H9 (cell line): ENCODE measurements around the gene L1CAM. TPM values are rescaled to one million over a fixed set of nuclear protein-coding genes. Genes with fewer than 3 reads are reported as not detected.

Experiments
- DNase-seq: peaks from one replicate; pipeline ENCODE4 v3.0.0-alpha.2; 2017
- H2AFZ ChIP-seq: one replicate; pipeline ENCODE4 v1.6.1; 2013; ENCODE audit warnings: mild to moderate bottlenecking, low read length, control low read depth, moderate library complexity
- H2AK5ac ChIP-seq: 2 replicates; pipeline ENCODE4 v1.6.1; 2013; ENCODE audit warnings: low read length, control low read depth, mixed read lengths; ENCODE audit not compliant: insufficient read length
- H2BK120ac ChIP-seq: one replicate; pipeline ENCODE4 v1.6.1; 2013; ENCODE audit warnings: low read depth, mild to moderate bottlenecking, low read length, control low read depth, inconsistent platforms; ENCODE audit not compliant: poor library complexity, severe bottlenecking
- H2BK12ac ChIP-seq: 2 replicates; pipeline ENCODE4 v1.6.1; 2013; ENCODE audit warnings: low read length, control low read depth, mixed read lengths, low read depth; ENCODE audit not compliant: insufficient read length
- H2BK15ac ChIP-seq: 2 replicates; pipeline ENCODE4 v1.6.1; 2013; ENCODE audit warnings: low read depth, low read length, control low read depth
- H2BK20ac ChIP-seq: one replicate; pipeline ENCODE4 v1.6.1; 2013; ENCODE audit warnings: low read depth, mild to moderate bottlenecking, low read length, control low read depth, inconsistent platforms; ENCODE audit not compliant: poor library complexity, severe bottlenecking
- H2BK5ac ChIP-seq: 2 replicates; pipeline ENCODE4 v1.6.1; 2013; ENCODE audit warnings: low read length, control low read depth, mixed read lengths; ENCODE audit not compliant: insufficient read length
- H3K14ac ChIP-seq: 2 replicates; pipeline ENCODE4 v1.6.1; 2013; ENCODE audit warnings: low read length, control low read depth; ENCODE audit not compliant: insufficient read depth
- H3K18ac ChIP-seq: 2 replicates; pipeline ENCODE4 v1.6.1; 2013; ENCODE audit warnings: low read depth, mild to moderate bottlenecking, mixed read lengths, low read length, control low read depth; ENCODE audit not compliant: insufficient read length
- H3K23ac ChIP-seq: 2 replicates; pipeline ENCODE4 v1.6.1; 2013; ENCODE audit warnings: low read length, control low read depth, mixed read lengths, low read depth; ENCODE audit not compliant: insufficient read length
- H3K23me2 ChIP-seq: 2 replicates; pipeline ENCODE4 v1.6.1; 2013; ENCODE audit warnings: low read depth, mild to moderate bottlenecking, mixed read lengths, low read length, control low read depth; ENCODE audit not compliant: insufficient read length, poor library complexity, severe bottlenecking
- H3K27ac ChIP-seq: 2 replicates; pipeline ENCODE4 v1.5.1; 2013; ENCODE audit warnings: low read length, control low read depth, mixed read lengths, low read depth; ENCODE audit not compliant: insufficient read length
- H3K27me3 ChIP-seq: 2 replicates; pipeline ENCODE4 v1.6.1; 2013; ENCODE audit warnings: low read length, control low read depth, inconsistent platforms; ENCODE audit not compliant: insufficient read depth
- H3K4ac ChIP-seq: 2 replicates; pipeline ENCODE4 v1.6.1; 2013; ENCODE audit warnings: low read depth, mild to moderate bottlenecking, control low read depth, inconsistent platforms, low read length, moderate library complexity
- H3K4me1 ChIP-seq: 2 replicates; pipeline ENCODE4 v1.6.1; 2013; ENCODE audit warnings: low read length, control low read depth, inconsistent platforms; ENCODE audit not compliant: insufficient read depth
- H3K4me2 ChIP-seq: 2 replicates; pipeline ENCODE4 v1.6.1; 2013; ENCODE audit warnings: low read length, control low read depth, mixed read lengths; ENCODE audit not compliant: insufficient read length, insufficient read depth
- H3K56ac ChIP-seq: 2 replicates; pipeline ENCODE4 v1.6.1; 2013; ENCODE audit warnings: low read depth, mild to moderate bottlenecking, mixed read lengths, low read length, control low read depth; ENCODE audit not compliant: insufficient read length
- H3K79me1 ChIP-seq: 2 replicates; pipeline ENCODE4 v1.6.1; 2013; ENCODE audit warnings: low read depth, mild to moderate bottlenecking, moderate library complexity, low read length, control low read depth, inconsistent platforms; ENCODE audit not compliant: insufficient read depth, poor library complexity, severe bottlenecking
- H3K79me2 ChIP-seq: 2 replicates; pipeline ENCODE4 v1.6.1; 2013; ENCODE audit warnings: low read length, control low read depth, inconsistent platforms; ENCODE audit not compliant: insufficient read depth
- H3K9ac ChIP-seq: 2 replicates; pipeline ENCODE4 v1.6.1; 2013; ENCODE audit warnings: low read length, control low read depth, mixed read lengths; ENCODE audit not compliant: insufficient read length; ENCODE audit errors: extremely low read depth
- H3K9me3 ChIP-seq: one replicate; pipeline ENCODE4 v1.6.1; 2013; ENCODE audit warnings: low read depth, low read length, inconsistent platforms; ENCODE audit not compliant: control insufficient read depth
- H3T11ph ChIP-seq: one replicate; pipeline ENCODE4 v1.6.1; 2013; ENCODE audit warnings: mild to moderate bottlenecking, low read length, control low read depth, inconsistent platforms
- H4K20me1 ChIP-seq: one replicate; pipeline ENCODE4 v1.6.1; 2013; ENCODE audit not compliant: control insufficient read depth, insufficient read length, insufficient read depth
- H4K5ac ChIP-seq: 2 replicates; pipeline ENCODE4 v1.6.1; 2013; ENCODE audit warnings: low read depth, mild to moderate bottlenecking, mixed read lengths, low read length, control low read depth; ENCODE audit not compliant: insufficient read length
- H4K8ac ChIP-seq: replicated peaks from 2 replicates; pipeline ENCODE4 v1.6.1; 2013; ENCODE audit warnings: low read length, control low read depth, mixed read lengths, low read depth; ENCODE audit not compliant: insufficient read length
- H4K91ac ChIP-seq: 2 replicates; pipeline ENCODE4 v1.6.1; 2013; ENCODE audit warnings: low read depth, mild to moderate bottlenecking, moderate library complexity, mixed read lengths, low read length, control low read depth; ENCODE audit not compliant: insufficient read length
- H3K27ac Mint-ChIP-seq, 3 experiments: 2 replicates in 2 of 3; 3 replicates in 1 of 3; pipeline ENCODE4 v1.8.0; 2020 to 2021; ENCODE audit warnings: mixed read lengths in 3 of 3, mild to moderate bottlenecking in 1 of 3, moderate library complexity in 1 of 3
- H3K27me3 Mint-ChIP-seq: 2 replicates; pipeline ENCODE4 v1.8.0; 2021; ENCODE audit warnings: low read depth, mild to moderate bottlenecking, moderate library complexity, mixed read lengths
- H3K36me3 Mint-ChIP-seq, 3 experiments: 2 replicates in 2 of 3; 3 replicates in 1 of 3; pipeline ENCODE4 v1.8.0; 2020 to 2021; ENCODE audit warnings: low read depth in 3 of 3, mixed read lengths in 3 of 3; ENCODE audit not compliant: insufficient read depth in 1 of 3
- H3K4me1 Mint-ChIP-seq, 2 experiments: 2 replicates each; pipeline ENCODE4 v1.8.0; 2020; ENCODE audit warnings: mixed read lengths in 2 of 2
- H3K4me3 Mint-ChIP-seq, 2 experiments: 2 replicates in 1 of 2; 3 replicates in 1 of 2; pipeline ENCODE4 v1.8.0; 2020 to 2021; ENCODE audit warnings: mild to moderate bottlenecking in 2 of 2, mixed read lengths in 2 of 2, moderate library complexity in 1 of 2
- H3K9me3 Mint-ChIP-seq, 2 experiments: 2 replicates in 1 of 2; 3 replicates in 1 of 2; pipeline ENCODE4 v1.8.0; 2020; ENCODE audit warnings: mild to moderate bottlenecking in 2 of 2, mixed read lengths in 2 of 2, moderate library complexity in 1 of 2
- CTCF ChIP-seq: fragments of 200-600 bp; sonication (generic); conservative IDR thresholded peaks from 3 replicates; pipeline ENCODE4 v1.8.0; 2021; ENCODE audit warnings: antibody characterized with exemption, mild to moderate bottlenecking
- WGBS: extraction: QIAGEN DNeasy Blood & Tissue Kit; methylation state at CpG from one replicate; pipeline ENCODE4 v1.1.7; 2013; ENCODE audit warnings: missing lambda C conversion rate, low lambda C conversion rate, mixed read lengths; ENCODE audit not compliant: insufficient read length; ENCODE audit errors: extremely low coverage; 5-methylcytosine and 5-hydroxymethylcytosine counted together
- total RNA-seq: library from RNA; stranded (reverse); gene quantifications from 2 replicates; pipeline ENCODE4 v1.2.1, GENCODE V29; 2021

L1CAM gene
- total RNA-seq, 1 experiment from 2014 or later = 22.7 TPM

GRCh38 chrX:153873282-153874084 is 12.5 kb downstream of the L1CAM start:
- Histone ChIP-seq H3K9ac (no peak overlapping the region), H3K14ac (no peak overlapping the region), H3K4me1 (no peaks in the 10 kb centered on the region; the same call in none of the 2 replicates), H2AK5ac (no peak overlapping the region), H2BK5ac (no peak overlapping the region), H2BK12ac (no peak overlapping the region), H3K4ac (no peak overlapping the region), H3K27me3 (no peaks in the 10 kb centered on the region), H2BK20ac (no peak overlapping the region), H4K5ac (no peak overlapping the region), H3K79me2 (no peaks in the 10 kb centered on the region), H4K91ac (no peak overlapping the region), H4K20me1 (no peaks in the 10 kb centered on the region), H2BK120ac (no peak overlapping the region), H4K8ac (no peak overlapping the region), H3K27ac (no peak overlapping the region), H3K4me2 (no peak overlapping the region), H3K18ac (no peak overlapping the region), H2BK15ac (no peak overlapping the region), H2AFZ (no peak overlapping the region), H3K56ac (no peak overlapping the region), H3K23me2 (no peaks in the 10 kb centered on the region), H3K79me1 (no peaks in the 10 kb centered on the region), H3T11ph (no peak overlapping the region), H3K23ac (no peak overlapping the region), H3K9me3 (peaks cover 4% of the 10 kb centered on the region)
- no peak overlapping the region for H3K4me3 Mint-ChIP-seq
- peaks cover 63 to 84% of the 10 kb centered on the region in 2 experiments for H3K9me3 Mint-ChIP-seq
- TF ChIP-seq CTCF = no peak
- peaks cover 11% of the 10 kb centered on the region for H3K27me3 Mint-ChIP-seq
- WGBS = no CpG with 5 or more reads among the region's 7 CpGs
- H3K36me3 Mint-ChIP-seq = peaks cover 6 to 26% (median 20%) of the 10 kb centered on the region in 3 experiments; a peak in 6 of 7 replicates
- no peak overlapping the region; a peak in 1 of 7 replicates for H3K27ac Mint-ChIP-seq
- H3K4me1 Mint-ChIP-seq = peaks cover 12 to 41% of the 10 kb centered on the region in 2 experiments
- no peak for DNase-seq
